IPS-20b (cell line): ENCODE measurements around the gene DUSP10.

Experiments used
- H3K27ac ChIP-seq: one replicate; pipeline ENCODE4 v1.5.1; 2013; ENCODE audit warnings: low read length
- H3K27me3 ChIP-seq: 2 replicates; pipeline ENCODE4 v1.6.1; 2013; ENCODE audit warnings: mild to moderate bottlenecking, low read length, inconsistent platforms; ENCODE audit not compliant: insufficient read depth
- H3K36me3 ChIP-seq: 2 replicates; pipeline ENCODE4 v1.6.1; 2013; ENCODE audit warnings: low read depth, mild to moderate bottlenecking, inconsistent platforms, low read length, moderate library complexity; ENCODE audit not compliant: insufficient read depth
- H3K4me1 ChIP-seq: 2 replicates; pipeline ENCODE4 v1.6.1; 2013; ENCODE audit warnings: mild to moderate bottlenecking, control low read depth, inconsistent platforms, low read length, moderate library complexity; ENCODE audit not compliant: insufficient read depth
- H3K4me3 ChIP-seq: 2 replicates; pipeline ENCODE4 v1.5.1; 2013; ENCODE audit warnings: mild to moderate bottlenecking, low read length, inconsistent platforms
- H3K9ac ChIP-seq: 2 replicates; pipeline ENCODE4 v1.6.1; 2013; ENCODE audit warnings: low read depth, mild to moderate bottlenecking, inconsistent platforms, low read length, moderate library complexity
- H3K9me3 ChIP-seq: 2 replicates; pipeline ENCODE4 v1.6.1; 2013; ENCODE audit warnings: mild to moderate bottlenecking, low read depth, low read length, inconsistent platforms; ENCODE audit not compliant: insufficient read depth

The DUSP10 gene

DNA sequence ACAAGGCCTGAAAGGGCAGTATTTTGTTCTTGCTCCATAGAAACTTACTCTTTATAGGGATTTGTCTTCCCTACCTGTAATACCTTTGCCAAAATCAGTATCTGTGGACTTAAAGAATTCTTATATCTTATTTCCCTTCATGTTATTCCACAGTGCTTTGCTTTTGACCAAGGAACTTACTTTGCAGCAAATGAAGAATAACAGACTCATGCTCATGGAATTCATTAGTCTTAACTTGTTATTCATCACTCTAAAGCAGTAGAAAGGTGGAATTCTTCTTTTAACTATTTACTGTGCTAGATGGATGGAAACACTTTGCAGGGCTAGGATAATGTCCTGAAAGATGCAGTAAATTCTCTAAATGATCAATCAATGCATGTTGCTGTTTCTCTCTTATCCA is 45.9 kb downstream of the DUSP10 start:
- Histone ChIP-seq H3K4me1 (no peaks in the 10 kb centered on the region), H3K27me3 (no peaks in the 10 kb centered on the region), H3K36me3 (no peaks in the 10 kb centered on the region), H3K9ac (no peak overlapping the region), H3K4me3 (no peak overlapping the region), H3K27ac (no peak overlapping the region), H3K9me3 (no peaks in the 10 kb centered on the region)

GRCh38 chr1:221695301-221695700 is 46.6 kb downstream of the DUSP10 start:
- no peak overlapping the region for H3K4me3 ChIP-seq
- no peaks in the 10 kb centered on the region for H3K36me3 ChIP-seq
- no peaks in the 10 kb centered on the region for H3K4me1 ChIP-seq
- H3K27ac ChIP-seq: no peak overlapping the region
- H3K27me3 ChIP-seq: no peaks in the 10 kb centered on the region
- no peak overlapping the region for H3K9ac ChIP-seq
- no peaks in the 10 kb centered on the region for H3K9me3 ChIP-seq

DNA sequence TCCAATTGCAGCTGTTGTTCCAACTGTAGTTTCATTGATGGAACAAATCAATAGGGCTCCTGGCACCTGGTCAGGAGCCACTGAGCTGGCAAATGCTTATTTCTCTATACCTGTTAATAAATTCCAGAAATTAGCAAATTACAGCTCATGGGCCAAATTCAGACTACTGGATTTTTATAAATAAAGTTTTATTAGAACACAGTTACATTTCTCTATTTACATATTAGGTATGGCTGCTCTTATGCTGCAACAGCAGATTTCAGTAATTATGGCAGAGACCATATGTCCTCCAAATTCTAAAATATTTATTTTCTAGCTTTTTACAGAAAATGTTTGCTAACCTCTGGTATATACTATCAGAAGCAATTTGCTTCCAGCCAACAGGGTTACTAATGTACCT is 47.8 kb downstream of the DUSP10 start:
- Histone ChIP-seq H3K9ac (no peak overlapping the region), H3K4me1 (no peaks in the 10 kb centered on the region), H3K27ac (no peak overlapping the region), H3K4me3 (no peak overlapping the region), H3K9me3 (no peaks in the 10 kb centered on the region), H3K36me3 (no peaks in the 10 kb centered on the region), H3K27me3 (no peaks in the 10 kb centered on the region)

- no peaks in the 10 kb centered on the region for H3K9me3 ChIP-seq
- H3K9ac ChIP-seq: no peak overlapping the region
- no peaks in the 10 kb centered on the region for H3K27me3 ChIP-seq
- H3K4me1 ChIP-seq: no peaks in the 10 kb centered on the region
- no peak overlapping the region for H3K27ac ChIP-seq
- H3K36me3 ChIP-seq: no peaks in the 10 kb centered on the region
- no peak overlapping the region for H3K4me3 ChIP-seq
These were observed 48.8 kb downstream of the DUSP10 start for GRCh38 chr1:221693087-221693486.

DNA sequence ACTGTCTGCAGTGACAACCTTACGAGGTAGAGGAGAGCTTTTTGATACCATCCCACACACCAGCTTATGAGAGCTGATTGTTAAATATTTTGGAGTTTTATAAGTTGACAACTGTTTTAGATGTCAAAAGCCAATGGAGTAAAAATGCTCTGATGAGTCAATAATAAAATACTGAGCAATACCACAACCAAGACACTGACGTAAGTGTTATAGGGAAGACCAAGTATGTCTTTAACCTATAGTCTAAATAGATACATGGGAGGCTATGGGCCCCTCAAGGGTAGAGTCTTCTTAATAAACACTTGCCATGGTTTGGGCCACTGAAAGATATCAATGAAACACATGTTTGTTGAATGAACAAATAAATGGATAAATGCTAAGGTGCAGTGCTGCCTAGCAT is 49.2 kb downstream of the DUSP10 start:
- H3K27ac ChIP-seq: no peak overlapping the region
- no peaks in the 10 kb centered on the region for H3K36me3 ChIP-seq
- H3K27me3 ChIP-seq: no peaks in the 10 kb centered on the region
- no peak overlapping the region for H3K9ac ChIP-seq
- H3K4me1 ChIP-seq: no peaks in the 10 kb centered on the region
- H3K4me3 ChIP-seq: no peak overlapping the region
- H3K9me3 ChIP-seq: no peaks in the 10 kb centered on the region

DNA sequence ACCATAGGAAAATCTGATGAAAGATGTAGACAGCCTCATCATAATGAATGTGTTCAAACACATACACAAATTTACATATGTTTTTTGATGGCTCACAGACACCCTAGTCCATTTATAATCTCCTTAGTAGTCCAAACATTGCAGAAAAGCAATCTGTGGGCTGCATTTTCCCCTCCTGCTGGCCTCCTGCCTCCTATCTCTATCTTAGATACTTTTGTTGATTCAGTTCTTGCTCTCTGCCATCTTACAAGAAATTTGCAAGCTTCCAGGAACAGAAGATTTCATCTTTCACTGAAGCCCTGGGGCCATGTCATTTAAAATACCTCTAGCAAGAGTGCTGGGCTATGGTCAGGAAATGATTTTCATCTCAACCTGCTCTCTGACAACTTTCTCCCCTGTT is 50.6 kb downstream of the DUSP10 start:
- Histone ChIP-seq H3K4me1 (no peaks in the 10 kb centered on the region), H3K27ac (no peak overlapping the region), H3K9me3 (no peaks in the 10 kb centered on the region), H3K27me3 (no peaks in the 10 kb centered on the region), H3K36me3 (no peaks in the 10 kb centered on the region), H3K4me3 (no peak overlapping the region), H3K9ac (no peak overlapping the region)

GRCh38 chr1:221690858-221691257 is 51.0 kb downstream of the DUSP10 start:
- Histone ChIP-seq H3K36me3 (no peaks in the 10 kb centered on the region), H3K4me3 (no peak overlapping the region), H3K27ac (no peak overlapping the region), H3K27me3 (no peaks in the 10 kb centered on the region), H3K9me3 (no peaks in the 10 kb centered on the region), H3K4me1 (no peaks in the 10 kb centered on the region), H3K9ac (no peak overlapping the region)

- Histone ChIP-seq H3K9ac (no peak overlapping the region), H3K27me3 (no peaks in the 10 kb centered on the region), H3K9me3 (no peaks in the 10 kb centered on the region), H3K27ac (no peak overlapping the region), H3K36me3 (no peaks in the 10 kb centered on the region), H3K4me3 (no peak overlapping the region), H3K4me1 (no peaks in the 10 kb centered on the region)
These were observed 52.8 kb downstream of the DUSP10 start for GRCh38 chr1:221689138-221689537.

DNA sequence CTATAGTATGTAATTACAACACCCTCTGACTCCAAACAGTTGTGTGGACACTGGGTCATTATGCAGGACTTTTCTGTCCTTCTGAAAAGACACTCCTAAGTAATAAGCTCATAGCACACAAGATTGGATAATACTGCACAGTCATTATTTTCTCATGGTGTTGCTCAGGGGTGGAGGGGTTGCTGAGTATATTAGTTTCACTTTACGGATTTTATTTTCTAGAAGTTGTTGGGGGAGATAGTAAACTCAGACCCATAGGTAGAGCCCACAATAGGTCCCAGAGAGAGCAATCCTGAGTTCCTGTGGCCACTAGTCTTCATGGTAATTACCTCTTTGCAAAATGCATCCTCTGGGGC is 53.4 kb downstream of the DUSP10 start:
- no peak overlapping the region for H3K9ac ChIP-seq
- H3K9me3 ChIP-seq: no peaks in the 10 kb centered on the region
- no peaks in the 10 kb centered on the region for H3K27me3 ChIP-seq
- no peaks in the 10 kb centered on the region for H3K36me3 ChIP-seq
- no peak overlapping the region for H3K4me3 ChIP-seq
- no peaks in the 10 kb centered on the region for H3K4me1 ChIP-seq
- H3K27ac ChIP-seq: no peak overlapping the region

DNA sequence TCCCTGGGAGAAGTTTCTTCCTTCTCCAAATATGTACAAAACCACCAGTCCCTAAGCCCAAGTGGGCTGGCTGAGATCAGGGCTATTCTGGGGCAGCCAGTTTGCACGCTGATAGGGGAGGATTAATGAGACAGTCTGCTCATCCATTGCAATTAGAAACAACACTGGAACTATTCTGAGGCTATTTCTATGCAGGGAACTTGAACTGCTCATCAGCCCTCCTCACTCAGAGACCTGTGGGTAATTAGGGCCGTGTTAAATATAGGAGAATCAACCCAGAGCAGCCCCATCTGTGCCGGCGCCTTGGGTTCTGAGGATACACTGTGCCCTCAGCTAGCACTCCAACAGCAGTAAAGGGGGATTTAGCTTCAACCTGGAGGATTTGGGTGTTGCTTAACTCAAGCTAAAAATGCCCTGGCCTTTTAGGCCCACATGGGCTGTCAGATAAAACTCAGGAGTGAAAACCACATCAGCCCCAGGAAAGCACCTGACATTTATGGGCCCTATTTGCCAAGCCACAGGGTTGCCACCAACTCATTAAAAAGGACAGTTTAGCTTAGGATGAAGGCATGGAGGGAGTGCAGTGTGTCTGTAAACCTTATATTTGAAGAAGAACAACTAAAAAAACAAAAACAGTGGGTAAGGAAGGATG is 53.9 kb downstream of the DUSP10 start:
- Histone ChIP-seq H3K9ac (no peak overlapping the region), H3K27ac (no peak overlapping the region), H3K9me3 (no peaks in the 10 kb centered on the region), H3K36me3 (no peaks in the 10 kb centered on the region), H3K27me3 (no peaks in the 10 kb centered on the region), H3K4me1 (no peaks in the 10 kb centered on the region), H3K4me3 (no peak overlapping the region)

- Histone ChIP-seq H3K27me3 (no peaks in the 10 kb centered on the region), H3K36me3 (no peaks in the 10 kb centered on the region), H3K27ac (no peak overlapping the region), H3K4me3 (no peak overlapping the region), H3K9me3 (no peaks in the 10 kb centered on the region), H3K9ac (no peak overlapping the region), H3K4me1 (no peaks in the 10 kb centered on the region)
These were observed 58.2 kb downstream of the DUSP10 start for GRCh38 chr1:221683681-221684080.

DNA sequence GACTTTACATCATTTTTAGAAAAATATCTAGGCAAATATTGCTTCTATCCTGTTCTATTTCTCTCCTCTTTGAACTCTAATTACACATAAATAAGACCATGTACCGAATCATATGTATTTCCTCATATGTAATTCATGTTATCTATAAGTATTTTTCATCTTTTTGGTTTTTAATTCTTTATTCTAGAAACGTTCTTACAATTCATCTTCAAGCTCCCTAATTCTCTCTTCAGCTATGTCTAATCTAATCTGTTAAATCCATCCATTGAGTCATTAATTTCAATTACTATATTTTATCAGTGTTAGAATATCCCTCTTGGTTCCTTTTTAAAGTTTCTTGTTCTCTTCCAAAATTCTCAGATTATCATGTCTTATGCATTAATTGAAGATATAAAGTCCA is 61.8 kb downstream of the DUSP10 start:
- Histone ChIP-seq H3K36me3 (no peaks in the 10 kb centered on the region), H3K27me3 (no peaks in the 10 kb centered on the region), H3K27ac (no peak overlapping the region), H3K9ac (no peak overlapping the region), H3K4me3 (no peak overlapping the region), H3K4me1 (no peaks in the 10 kb centered on the region), H3K9me3 (no peaks in the 10 kb centered on the region)

GRCh38 chr1:221678014-221678413 is 63.9 kb downstream of the DUSP10 start:
- H3K27me3 ChIP-seq: no peaks in the 10 kb centered on the region
- H3K36me3 ChIP-seq: no peaks in the 10 kb centered on the region
- H3K4me3 ChIP-seq: no peak overlapping the region

More at GRCh38 chr1:221678014-221678413, 63.9 kb downstream of the DUSP10 start:
- H3K4me1 ChIP-seq: no peaks in the 10 kb centered on the region
- no peak overlapping the region for H3K27ac ChIP-seq
- H3K9me3 ChIP-seq: no peaks in the 10 kb centered on the region
- H3K9ac ChIP-seq: no peak overlapping the region
